Measurements from ENCODE around the gene BAHCC1.
"Not testable (repeated sequence)": the region's sequence is repeated elsewhere in the genome, so short reads cannot be mapped to it uniquely, and the experiment has no call there.

Gene BAHCC1

GRCh38 chr17:81413497-81414135 is 18.4 kb downstream of the BAHCC1 start:
- DNase-seq (ENCODE audit: low read depth): no peak

DNA sequence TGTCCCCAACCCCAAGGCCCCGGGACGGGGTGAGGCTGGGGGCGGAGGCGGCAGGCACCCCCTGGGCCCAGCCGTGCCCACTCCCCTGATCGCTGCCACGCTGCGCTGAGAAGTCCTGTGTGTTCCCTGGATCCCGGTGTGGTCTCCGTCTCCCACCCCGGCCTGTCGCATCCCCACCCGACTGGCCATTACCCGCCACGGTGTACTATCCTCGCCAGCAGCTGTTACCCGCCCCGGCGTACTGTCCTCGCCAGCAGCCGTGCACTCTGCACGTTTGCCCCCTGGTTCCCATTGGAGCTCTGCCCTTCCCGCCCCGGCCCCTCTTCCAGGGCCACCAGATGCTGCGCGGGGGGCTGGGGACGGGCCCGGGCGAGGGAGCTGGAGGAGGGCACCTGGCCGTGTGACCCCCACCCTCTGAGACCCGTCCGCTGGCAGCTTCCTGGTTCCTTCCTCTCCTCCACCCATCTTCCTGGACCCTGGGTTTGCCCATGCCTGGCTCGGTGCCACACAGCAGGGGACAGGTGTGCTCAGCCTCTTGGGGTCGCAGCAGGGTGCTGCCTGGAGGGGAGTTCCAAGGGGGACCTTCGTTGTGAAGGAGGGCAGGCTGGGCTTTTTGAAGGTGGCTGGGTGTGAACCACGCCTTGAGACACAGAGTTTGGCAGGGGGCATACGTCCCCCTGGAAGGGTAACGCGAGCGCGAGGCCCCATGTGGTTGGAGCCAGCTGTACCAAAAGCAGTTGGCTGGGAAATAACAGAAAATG is 19.7 kb downstream of the BAHCC1 start:
- no peak for DNase-seq (ENCODE audit: low read depth)

DNA sequence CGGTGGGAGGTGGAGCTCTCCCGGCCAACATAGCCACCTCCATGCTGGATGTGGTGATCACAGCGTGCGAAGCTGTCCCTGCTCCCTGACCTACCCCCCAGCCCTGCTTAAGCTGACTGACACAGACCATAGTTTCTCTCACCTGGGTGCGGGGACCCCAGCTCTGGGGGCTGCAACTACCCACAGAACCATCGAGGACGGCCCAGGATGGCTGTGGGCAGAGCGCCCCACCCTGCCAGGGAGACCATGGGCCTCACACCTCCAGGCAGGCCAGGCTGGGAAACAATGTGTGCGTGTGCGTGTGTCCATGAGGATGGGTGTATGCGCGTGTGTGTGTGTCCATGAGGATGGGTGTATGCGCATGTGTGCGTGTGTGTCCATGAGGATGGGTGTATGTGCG is 20.4 kb downstream of the BAHCC1 start:
- DNase-seq (ENCODE audit: low read depth): no peak

DNA sequence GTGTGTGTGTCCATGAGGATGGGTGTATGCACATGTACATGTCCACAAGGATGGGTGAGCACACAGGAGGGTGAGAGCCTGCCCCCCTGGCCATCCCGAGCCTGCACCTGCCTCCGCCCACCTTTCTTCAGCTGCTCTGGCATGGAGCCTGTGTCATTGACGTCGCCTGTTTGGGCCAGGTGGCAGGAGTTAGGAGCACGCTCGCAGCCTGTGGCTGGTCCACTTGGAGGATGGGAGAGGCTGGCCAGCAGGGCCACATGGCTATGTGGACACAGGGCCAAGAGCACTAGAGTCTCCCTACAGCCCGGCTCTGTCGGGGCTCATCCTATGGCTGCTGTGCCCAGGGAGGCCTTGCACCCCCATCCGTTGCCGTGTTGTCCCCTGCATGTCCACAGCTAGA is 21.4 kb downstream of the BAHCC1 start:
- no peak for DNase-seq (ENCODE audit: low read depth)

DNA sequence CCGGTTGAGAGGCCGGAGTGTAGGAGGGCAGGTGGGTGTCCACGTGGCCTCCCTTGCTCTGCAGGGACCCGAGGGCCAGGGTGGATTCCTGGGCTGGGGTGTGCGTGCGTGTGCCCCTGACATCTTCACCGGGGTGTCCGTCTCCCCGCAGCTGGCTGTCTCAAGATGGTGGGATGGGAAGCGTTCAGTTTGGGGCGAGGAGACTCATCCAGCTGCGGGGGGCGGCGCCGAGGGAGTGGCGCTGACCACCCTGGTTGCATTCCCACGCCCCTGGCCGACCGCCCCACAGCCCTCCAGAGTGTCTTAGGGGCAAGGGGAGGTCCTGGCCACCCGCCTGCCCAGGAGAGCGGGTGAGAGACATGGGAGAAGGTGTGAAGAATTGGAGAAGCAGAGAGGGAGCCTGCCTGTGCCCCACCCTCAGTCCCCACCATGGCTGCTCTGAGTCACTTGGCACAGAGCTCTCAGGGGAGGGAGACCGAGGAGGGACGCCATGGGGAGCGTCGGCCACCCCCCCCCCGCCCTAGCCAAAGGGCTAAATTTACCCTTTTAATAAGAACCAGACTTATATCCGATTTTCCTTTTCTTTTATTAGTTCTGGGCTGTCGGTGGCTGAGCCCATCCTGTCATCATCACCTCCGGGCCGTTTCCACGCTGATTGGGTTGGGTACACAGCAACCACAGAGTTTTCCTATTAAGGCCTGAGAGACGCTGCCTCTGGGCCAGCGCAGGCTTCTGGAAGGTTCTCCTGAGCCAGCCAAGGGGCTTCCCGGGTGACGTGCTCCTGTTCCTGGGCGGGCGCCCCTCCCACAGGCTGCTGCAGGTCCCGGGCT is 22.0 kb downstream of the BAHCC1 start:
- no peak for DNase-seq (ENCODE audit: low read depth)

DNA sequence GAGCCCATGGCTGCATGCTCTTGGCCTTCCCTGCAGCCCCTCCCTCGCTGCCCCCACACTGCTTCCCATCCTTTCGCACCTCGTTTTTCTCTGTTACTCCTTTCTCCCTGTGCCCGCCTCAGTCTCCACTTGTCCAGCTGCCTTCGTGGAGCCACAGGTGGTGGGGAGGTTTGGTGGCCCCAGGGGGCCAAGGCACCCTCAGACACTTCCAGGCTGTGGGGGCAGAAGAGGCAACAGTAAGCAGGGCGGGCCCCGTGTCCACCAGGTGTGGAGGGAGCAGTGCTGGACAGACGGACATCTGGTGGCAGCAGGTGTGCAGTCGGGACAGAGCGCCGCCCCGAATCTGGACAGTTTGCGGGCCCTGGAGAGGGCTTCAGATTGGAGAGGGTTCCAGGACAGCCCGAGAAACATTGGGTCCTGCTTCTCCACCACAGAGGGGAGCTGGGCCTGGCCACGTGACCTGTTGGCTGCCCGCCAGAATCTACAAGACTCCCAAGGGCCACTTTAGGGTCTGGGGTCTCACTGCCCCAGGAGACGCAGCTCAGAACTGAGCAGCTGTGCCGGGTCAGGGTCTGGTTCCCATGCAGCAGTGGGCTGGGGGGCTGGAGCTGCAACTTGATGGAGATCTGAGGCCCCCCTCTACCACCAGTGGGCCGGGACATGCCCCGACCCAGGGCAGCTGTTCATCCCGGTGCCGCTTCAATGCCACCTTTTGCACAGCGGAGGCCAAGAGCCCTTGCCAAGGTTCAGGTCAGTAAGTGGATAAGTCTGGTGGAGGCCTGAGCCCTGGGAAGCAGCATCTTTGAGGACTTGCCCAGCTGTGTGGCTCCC is 22.8 kb downstream of the BAHCC1 start:
- no peak for DNase-seq (ENCODE audit: low read depth)

DNA sequence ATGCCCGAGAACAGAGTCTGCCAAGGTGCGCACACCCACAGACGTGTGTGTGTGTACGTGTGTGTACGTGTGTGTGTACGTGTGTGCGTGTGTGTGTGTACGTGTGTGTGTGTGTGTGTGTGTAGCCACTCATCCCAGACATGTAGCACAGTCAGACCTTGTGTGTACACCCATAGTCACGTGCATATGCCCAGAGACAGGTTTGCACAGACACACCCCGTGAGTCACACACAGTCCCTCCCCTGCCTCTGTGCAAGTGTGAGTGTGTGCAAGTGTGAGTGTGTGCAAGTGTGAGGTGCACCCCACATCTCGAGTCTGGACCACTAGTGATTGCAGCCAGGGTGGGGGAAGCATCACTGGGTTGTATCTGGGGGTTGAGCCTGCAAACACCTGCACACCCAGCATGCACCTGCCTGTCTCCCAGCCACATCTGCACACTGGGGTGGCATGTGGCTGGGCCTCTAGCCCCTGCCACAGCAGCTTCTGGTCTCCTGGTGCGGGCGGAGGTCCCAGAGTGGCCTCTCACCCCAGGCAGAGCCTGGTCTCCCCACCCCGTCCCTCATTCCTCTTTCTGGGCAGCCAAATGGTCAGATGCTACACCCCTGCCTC is 23.6 kb downstream of the BAHCC1 start:
- no peak for DNase-seq (ENCODE audit: low read depth)

GRCh38 chr17:81419319-81419885 is 24.1 kb downstream of the BAHCC1 start:
- DNase-seq (ENCODE audit: low read depth): no peak

- no peak for DNase-seq (ENCODE audit: low read depth)
These were observed 24.9 kb downstream of the BAHCC1 start for GRCh38 chr17:81419886-81420768.

DNA sequence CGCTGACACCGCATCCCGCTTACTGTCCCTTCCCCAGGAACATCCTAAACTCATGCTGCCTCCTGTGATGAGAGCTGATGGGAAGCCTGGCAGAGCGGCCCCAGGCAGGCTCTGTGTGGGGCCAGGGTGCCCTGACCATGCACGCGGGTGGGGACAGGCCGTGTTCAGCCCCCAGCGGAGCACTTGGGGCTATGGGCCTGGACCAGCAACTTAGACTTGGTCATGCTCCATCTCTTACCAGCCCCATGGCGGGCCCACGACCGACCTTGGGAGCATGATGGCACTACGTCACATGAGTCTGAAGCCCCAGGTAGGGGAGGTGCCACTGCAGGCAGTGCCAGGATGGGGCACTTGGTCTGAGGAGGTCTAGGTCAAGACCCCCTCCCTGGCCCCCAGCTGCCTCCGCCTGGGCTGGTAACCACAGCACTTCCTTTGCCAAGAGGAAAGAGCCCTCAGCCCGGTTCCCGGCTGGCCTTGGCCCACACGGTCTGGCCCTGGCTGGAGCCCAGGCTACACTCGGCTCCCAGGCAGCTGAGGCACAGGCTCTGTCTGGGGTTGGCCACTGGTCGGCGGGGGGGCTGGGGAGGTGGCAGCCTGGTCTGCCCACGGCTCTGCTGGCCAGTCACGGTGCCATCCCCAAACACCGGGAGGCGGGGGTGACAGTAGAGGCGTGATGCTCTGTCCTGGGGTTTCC is 25.7 kb downstream of the BAHCC1 start:
- DNase-seq (ENCODE audit: low read depth): no peak

DNA sequence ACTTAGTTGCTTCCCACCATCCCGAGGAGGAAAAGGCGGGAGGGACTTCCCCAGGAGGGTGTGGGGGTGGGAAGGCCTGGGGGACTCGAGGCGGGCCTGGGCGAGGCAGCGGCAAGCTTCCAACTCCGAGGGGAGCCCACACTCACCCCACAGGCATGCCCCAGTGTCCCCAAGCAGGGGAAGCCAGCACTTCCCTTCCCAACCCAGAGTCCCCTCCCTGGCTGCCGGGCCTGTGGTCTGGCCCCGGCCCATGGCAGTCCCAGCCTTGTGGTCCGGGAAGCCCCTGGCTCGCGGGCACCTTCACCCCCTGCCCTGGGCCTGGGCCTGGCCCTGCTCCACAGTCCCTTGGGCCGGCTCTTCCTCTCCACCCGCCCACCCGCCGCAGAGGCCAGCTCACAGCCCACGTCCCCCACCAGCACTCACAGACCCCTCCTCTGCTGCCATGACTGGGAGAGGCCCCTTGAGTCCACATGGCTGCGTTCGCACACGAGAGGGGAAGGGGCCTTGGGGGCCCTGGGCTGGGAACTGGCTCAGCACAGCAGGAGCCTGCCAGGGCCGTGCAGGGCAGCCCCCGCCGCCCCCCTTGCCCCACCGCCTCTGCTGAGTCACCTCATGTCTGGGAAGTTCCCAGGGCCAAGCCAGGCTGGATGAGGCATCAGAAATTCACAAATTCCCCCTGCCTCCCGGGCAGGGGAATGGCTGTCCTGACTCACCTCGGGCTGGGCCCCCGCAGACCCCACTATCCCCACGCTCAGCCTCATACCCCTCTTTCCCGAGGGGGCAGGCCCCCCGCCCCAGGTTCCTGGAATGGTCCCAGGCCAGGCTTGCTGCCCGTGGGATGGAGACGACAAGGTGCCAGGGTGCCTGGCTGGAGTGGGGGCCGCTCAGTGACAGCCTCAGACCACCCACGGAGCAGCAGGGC is 27.8 kb downstream of the BAHCC1 start:
- no peak for DNase-seq (ENCODE audit: low read depth)

GRCh38 chr17:81423698-81424071 is 28.4 kb downstream of the BAHCC1 start:
- no peak for DNase-seq (ENCODE audit: low read depth)

- no peak for DNase-seq (ENCODE audit: low read depth)
These were observed 29.1 kb downstream of the BAHCC1 start for GRCh38 chr17:81424151-81425017.

- not testable (repeated sequence) for DNase-seq (ENCODE audit: low read depth)
These were observed 29.8 kb downstream of the BAHCC1 start for GRCh38 chr17:81425041-81425440.

DNA sequence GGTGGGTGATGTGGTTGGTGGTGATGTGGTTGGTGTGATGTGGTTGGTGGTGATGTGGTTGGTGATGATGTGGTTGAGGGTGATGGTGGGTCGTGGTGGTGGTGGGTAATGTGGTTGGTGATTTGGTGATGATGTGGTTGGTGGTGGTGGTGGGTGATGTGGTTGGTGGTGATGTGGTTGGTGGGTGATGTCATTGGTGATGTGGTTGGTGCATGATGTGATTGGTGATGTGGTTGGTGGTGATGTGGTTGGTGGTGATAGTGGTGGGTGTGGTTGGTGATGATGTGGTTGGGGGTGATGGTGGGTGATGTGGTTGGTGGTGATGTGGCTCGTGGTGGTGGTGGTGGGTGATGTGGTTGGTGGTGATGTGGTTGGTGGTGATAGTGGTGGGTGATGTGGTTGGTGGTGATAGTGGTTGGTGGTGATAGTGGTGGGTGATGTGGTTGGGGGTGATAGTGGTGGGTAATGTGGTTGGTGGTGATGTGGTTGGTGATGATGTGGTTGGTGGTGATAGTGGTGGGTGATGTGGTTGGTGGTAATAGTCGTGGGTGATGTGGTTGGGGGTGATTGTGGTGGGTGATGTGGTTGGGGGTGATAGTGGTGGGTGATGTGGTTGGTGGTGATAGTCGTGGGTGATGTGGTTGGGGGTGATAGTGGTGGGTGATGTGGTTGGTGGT is 30.6 kb downstream of the BAHCC1 start:
- DNase-seq (ENCODE audit: low read depth): not testable (repeated sequence)

DNA sequence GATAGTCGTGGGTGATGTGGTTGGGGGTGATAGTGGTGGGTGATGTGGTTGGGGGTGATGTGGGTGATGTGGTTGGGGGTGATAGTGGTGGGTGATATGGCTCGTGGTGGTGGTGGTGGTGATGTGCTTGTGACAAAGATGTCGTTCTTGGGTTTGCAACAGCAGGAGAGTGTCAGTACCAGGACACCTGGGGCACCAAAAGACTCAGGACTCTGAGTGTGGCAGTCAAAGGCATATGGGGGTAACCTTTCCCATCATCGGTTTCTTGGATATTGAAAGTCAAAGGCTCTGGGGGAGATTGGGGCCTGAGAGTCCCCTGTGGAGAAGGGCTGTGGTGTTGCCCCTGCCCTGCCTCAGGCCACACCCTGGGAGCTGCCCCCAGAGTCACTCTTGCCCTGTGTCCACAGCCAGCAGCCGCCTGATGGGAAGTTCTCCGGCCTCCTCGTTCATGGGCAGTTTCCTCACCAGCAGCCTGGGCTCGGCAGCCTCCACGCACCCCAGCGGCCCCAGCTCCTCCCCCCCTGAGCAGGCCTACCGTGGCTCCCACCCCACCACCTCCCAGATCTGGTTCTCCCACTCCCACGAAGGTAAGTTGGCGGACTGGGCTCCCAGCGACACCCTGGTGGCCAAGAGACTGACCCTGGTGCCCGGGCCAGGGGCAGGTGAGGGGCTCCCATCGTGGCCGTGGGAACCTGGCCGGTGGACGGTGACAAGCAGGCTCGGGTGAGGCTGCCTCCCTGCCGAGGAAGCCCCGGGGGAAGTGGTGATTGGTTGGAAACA is 31.3 kb downstream of the BAHCC1 start:
- no peak for DNase-seq (ENCODE audit: low read depth)
